GM12878 (cell line): ENCODE data around the gene HRH2. TPM values are rescaled to one million over a fixed set of nuclear protein-coding genes. Genes with fewer than 3 reads are reported as not detected.

Source experiments
- ATAC-seq: fragments of 200-7000 bp; cut with Tn5 transposase; 3 replicates; pipeline ENCODE4 v1.9.1; 2020; ENCODE audit warnings: mild to moderate bottlenecking, moderate library complexity
- BruUV-seq: library from RNA; stranded (reverse); fragments of 400-500 nt; replicated peaks from 2 replicates; lab custom pipeline; 2021; lab: Mats Ljungman, UMichigan
- CTCF ChIA-PET: fragments of 300-600 bp; sonication (Branson Sonifier 250); formaldehyde crosslinking; extraction: SDS; loops from one replicate; lab custom pipeline; 2021; ENCODE audit warnings: inconsistent platforms; lab: Yijun Ruan, JAX
- POLR2A ChIA-PET: fragments of 350-600 bp; formaldehyde crosslinking; extraction: SDS; loops from one replicate; lab custom pipeline; 2021; ENCODE audit warnings: inconsistent platforms; lab: Charles Lee
- RAD21 ChIA-PET: fragments of 300-600 bp; sonication (Branson Sonifier 250); formaldehyde crosslinking; loops from one replicate; lab custom pipeline; 2023; ENCODE audit warnings: antibody characterized with exemption; ENCODE audit not compliant: unreplicated experiment; lab: Charles Lee
- SMC1A ChIA-PET: fragments of 300-600 bp; sonication (Branson Sonifier 250); formaldehyde crosslinking; loops from one replicate; lab custom pipeline; 2023; ENCODE audit not compliant: unreplicated experiment, uncharacterized antibody; lab: Charles Lee
- DNase-seq: peaks from one replicate; pipeline ENCODE4 v3.0.0-alpha.2; 2011; ENCODE audit warnings: low read depth, low spot score
- FAIRE-seq: peaks from 3 replicates; lab custom pipeline; 2011; peaks lifted over from hg19 to GRCh38; lab: Jason Lieb, UNC
- H2AFZ ChIP-seq: 2 replicates; pipeline ENCODE4 v1.6.0; 2011; ENCODE audit warnings: low read depth, low read length, control low read depth; ENCODE audit not compliant: control insufficient read depth
- H3K27ac ChIP-seq: 2 replicates; pipeline ENCODE4 v1.5.1; 2011; ENCODE audit warnings: control low read depth; ENCODE audit not compliant: control insufficient read depth, insufficient read depth
- H3K27me3 ChIP-seq, 2 experiments: replicated peaks in 1 of 2; 2 replicates each; pipeline versions ENCODE4 v1.6.0 to v1.6.1; 2011; ENCODE audit warnings: low read length in 1 of 2; ENCODE audit not compliant: control insufficient read depth in 2 of 2, insufficient read depth in 2 of 2
- H3K36me3 ChIP-seq, 2 experiments: 2 replicates each; pipeline ENCODE4 v1.5.1; 2011; ENCODE audit warnings: low read length in 1 of 2; ENCODE audit not compliant: control insufficient read depth in 2 of 2, insufficient read depth in 2 of 2
- H3K4me1 ChIP-seq: 2 replicates; pipeline ENCODE4 v1.6.1; 2011; ENCODE audit warnings: mild to moderate bottlenecking, low read length, moderate library complexity, mixed read lengths; ENCODE audit not compliant: control insufficient read depth, insufficient read depth
- H3K4me2 ChIP-seq: 2 replicates; pipeline ENCODE4 v1.6.0; 2011; ENCODE audit warnings: control low read depth; ENCODE audit not compliant: control insufficient read depth, insufficient read depth
- H3K4me3 ChIP-seq: fragments of 200-600 bp; sonication (generic); 2 replicates; pipeline ENCODE4 v1.5.1; 2016
- H3K79me2 ChIP-seq: 2 replicates; pipeline ENCODE4 v1.6.0; 2011; ENCODE audit warnings: low read length; ENCODE audit not compliant: control insufficient read depth, insufficient read depth
- H3K9ac ChIP-seq: 2 replicates; pipeline ENCODE4 v1.8.0; 2011; ENCODE audit warnings: low read length, control low read depth, mixed read lengths; ENCODE audit not compliant: control insufficient read depth, insufficient read depth
- H3K9me3 ChIP-seq: replicated peaks from 3 replicates; pipeline ENCODE4 v1.5.1; 2011; ENCODE audit warnings: mild to moderate bottlenecking, low read length; ENCODE audit not compliant: control insufficient read depth, insufficient read depth
- H4K20me1 ChIP-seq: 2 replicates; pipeline ENCODE4 v1.6.0; 2011; ENCODE audit not compliant: control insufficient read depth, insufficient read depth
- BACH1 ChIP-seq: fragments of 450-650 bp; IDR thresholded peaks from 2 replicates; pipeline ENCODE4 v1.6.1; 2017; ENCODE audit warnings: mild to moderate bottlenecking, borderline replicate concordance
- BCL11A ChIP-seq: IDR thresholded peaks from 2 replicates; pipeline ENCODE4 v1.6.1; 2011; ENCODE audit warnings: low read depth, low read length
- CHD1 ChIP-seq: IDR thresholded peaks from 2 replicates; pipeline ENCODE4 v1.6.1; 2012; ENCODE audit warnings: low read depth, low read length, improper control_type of control experiment
- HCFC1 ChIP-seq: fragments of 150-350 bp; IDR thresholded peaks from 2 replicates; pipeline ENCODE4 v1.6.1; 2014; ENCODE audit warnings: low read length
- KAT2A ChIP-seq: conservative IDR thresholded peaks from 2 replicates; pipeline ENCODE4 v1.6.1; 2011; ENCODE audit warnings: low read depth, low read length; ENCODE audit not compliant: control insufficient read depth
- MTA2 ChIP-seq: fragments of 450-650 bp; IDR thresholded peaks from 2 replicates; pipeline ENCODE4 v1.6.1; 2016; ENCODE audit warnings: low read depth, mild to moderate bottlenecking, moderate library complexity
- ZBED1 ChIP-seq: IDR thresholded peaks from 2 replicates; pipeline ENCODE4 v1.6.1; 2016; ENCODE audit warnings: borderline replicate concordance
- ZNF384 ChIP-seq: IDR thresholded peaks from 2 replicates; pipeline ENCODE4 v1.6.1; 2012; ENCODE audit warnings: low read depth, mild to moderate bottlenecking, low read length, improper control_type of control experiment, borderline replicate concordance
- WGBS: methylation state at CpG from one replicate; pipeline ENCODE4 v1.1.6; 2016; ENCODE audit warnings: low lambda C conversion rate; ENCODE audit not compliant: insufficient replicate concordance, insufficient coverage; ENCODE audit errors: missing lambda C conversion rate; 5-methylcytosine and 5-hydroxymethylcytosine counted together
- in situ Hi-C: fragments of 300-500 bp; cut with MboI; formaldehyde crosslinking; loops from 9 replicates; pipeline ENCODE4 v1.14.3; 2018; ENCODE audit warnings: mixed read lengths
- intact Hi-C: fragments of 100-400 bp; cut with micrococcal nuclease; formaldehyde crosslinking; loops from one replicate; pipeline ENCODE4 v1.14.2; 2022; ENCODE audit not compliant: unreplicated experiment
- polyA plus RNA-seq, 11 experiments: library from polyadenylated mRNA; depleted of rRNA in 4 of 11; unstranded in 6 of 11; stranded (reverse) in 5 of 11; fragments of >200 nt; fragmentation: Nextera tagmentation in 4 of 11; fragmentation: Illumina TruSeq in 1 of 11; extraction: Ambion mirVana in 4 of 11; extraction: Trizol in 1 of 11; gene quantifications; 1 replicate in 1 of 11; 2 replicates in 10 of 11; pipeline versions ENCODE4 v1.2.1 to v1.2.3, GENCODE V29; 2011 to 2016; ENCODE audit warnings: inconsistent platforms in 2 of 11, missing spikeins in 2 of 11, low read depth in 1 of 11
- total RNA-seq, 4 experiments: library from RNA; depleted of rRNA in 3 of 4; stranded (reverse); fragments of >200 nt in 3 of 4; fragmentation: Illumina TruSeq in 1 of 4; extraction: Trizol in 1 of 4; gene quantifications; 2 replicates each; pipeline versions ENCODE4 v1.2.1 to v1.2.3, GENCODE V29; 2013 to 2021
- TF ChIP-seq, protein P1 (sequence below): fragments of 450-650 bp; formaldehyde crosslinking; IDR thresholded peaks from 2 replicates; pipeline ENCODE4 v1.4.0; 2020; ENCODE audit warnings: mild to moderate bottlenecking, moderate library complexity
- TF ChIP-seq, protein P2 (sequence below): IDR thresholded peaks from 2 replicates; pipeline ENCODE4 v1.6.1; 2011; ENCODE audit warnings: low read depth, low read length, improper control_type of control experiment, borderline replicate concordance
- TF ChIP-seq, protein P3 (sequence below): fragments of 450-650 bp; IDR thresholded peaks from 2 replicates; pipeline ENCODE4 v1.6.1; 2014; ENCODE audit warnings: mild to moderate bottlenecking
- TF ChIP-seq, protein P4 (sequence below): IDR thresholded peaks from 2 replicates; pipeline ENCODE4 v1.6.1; 2011; ENCODE audit warnings: mild to moderate bottlenecking, low read depth, low read length, moderate library complexity; ENCODE audit not compliant: insufficient replicate concordance

Gene HRH2
- total and polyA plus RNA-seq, 10 of the 15 experiments (the other 5 are each of a cell fraction or from before 2014, with no cell fraction given) = 0.01 to 0.05 (median 0.03) TPM; not detected in 7

DNA sequence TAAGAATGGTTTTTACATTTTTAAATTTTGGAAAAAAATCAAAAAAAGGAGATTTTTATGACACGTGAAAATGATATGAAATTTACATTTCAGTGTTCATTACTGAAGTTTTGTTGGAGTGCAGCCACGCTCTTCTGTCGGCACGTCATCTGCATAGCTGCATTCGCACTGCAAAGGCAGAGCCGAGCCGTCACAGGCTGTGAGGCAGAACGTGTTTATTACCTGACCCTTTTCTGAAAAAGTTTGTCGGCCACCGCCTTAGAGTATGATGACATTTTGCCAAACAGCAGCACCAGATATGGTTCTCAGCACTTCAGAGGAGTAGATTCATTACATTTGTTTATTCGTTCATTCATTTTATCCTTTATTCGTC lies 24.1 kb downstream of the HRH2 start (continued):
- TF ChIP-seq ZNF384 (no peak), CHD1 (no peak)
- TF ChIP-seq, protein P1, sequence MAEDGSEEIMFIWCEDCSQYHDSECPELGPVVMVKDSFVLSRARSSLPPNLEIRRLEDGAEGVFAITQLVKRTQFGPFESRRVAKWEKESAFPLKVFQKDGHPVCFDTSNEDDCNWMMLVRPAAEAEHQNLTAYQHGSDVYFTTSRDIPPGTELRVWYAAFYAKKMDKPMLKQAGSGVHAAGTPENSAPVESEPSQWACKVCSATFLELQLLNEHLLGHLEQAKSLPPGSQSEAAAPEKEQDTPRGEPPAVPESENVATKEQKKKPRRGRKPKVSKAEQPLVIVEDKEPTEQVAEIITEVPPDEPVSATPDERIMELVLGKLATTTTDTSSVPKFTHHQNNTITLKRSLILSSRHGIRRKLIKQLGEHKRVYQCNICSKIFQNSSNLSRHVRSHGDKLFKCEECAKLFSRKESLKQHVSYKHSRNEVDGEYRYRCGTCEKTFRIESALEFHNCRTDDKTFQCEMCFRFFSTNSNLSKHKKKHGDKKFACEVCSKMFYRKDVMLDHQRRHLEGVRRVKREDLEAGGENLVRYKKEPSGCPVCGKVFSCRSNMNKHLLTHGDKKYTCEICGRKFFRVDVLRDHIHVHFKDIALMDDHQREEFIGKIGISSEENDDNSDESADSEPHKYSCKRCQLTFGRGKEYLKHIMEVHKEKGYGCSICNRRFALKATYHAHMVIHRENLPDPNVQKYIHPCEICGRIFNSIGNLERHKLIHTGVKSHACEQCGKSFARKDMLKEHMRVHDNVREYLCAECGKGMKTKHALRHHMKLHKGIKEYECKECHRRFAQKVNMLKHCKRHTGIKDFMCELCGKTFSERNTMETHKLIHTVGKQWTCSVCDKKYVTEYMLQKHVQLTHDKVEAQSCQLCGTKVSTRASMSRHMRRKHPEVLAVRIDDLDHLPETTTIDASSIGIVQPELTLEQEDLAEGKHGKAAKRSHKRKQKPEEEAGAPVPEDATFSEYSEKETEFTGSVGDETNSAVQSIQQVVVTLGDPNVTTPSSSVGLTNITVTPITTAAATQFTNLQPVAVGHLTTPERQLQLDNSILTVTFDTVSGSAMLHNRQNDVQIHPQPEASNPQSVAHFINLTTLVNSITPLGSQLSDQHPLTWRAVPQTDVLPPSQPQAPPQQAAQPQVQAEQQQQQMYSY = no peak
- TF ChIP-seq, protein P2, sequence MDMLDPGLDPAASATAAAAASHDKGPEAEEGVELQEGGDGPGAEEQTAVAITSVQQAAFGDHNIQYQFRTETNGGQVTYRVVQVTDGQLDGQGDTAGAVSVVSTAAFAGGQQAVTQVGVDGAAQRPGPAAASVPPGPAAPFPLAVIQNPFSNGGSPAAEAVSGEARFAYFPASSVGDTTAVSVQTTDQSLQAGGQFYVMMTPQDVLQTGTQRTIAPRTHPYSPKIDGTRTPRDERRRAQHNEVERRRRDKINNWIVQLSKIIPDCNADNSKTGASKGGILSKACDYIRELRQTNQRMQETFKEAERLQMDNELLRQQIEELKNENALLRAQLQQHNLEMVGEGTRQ = no peak
- TF ChIP-seq, protein P3, sequence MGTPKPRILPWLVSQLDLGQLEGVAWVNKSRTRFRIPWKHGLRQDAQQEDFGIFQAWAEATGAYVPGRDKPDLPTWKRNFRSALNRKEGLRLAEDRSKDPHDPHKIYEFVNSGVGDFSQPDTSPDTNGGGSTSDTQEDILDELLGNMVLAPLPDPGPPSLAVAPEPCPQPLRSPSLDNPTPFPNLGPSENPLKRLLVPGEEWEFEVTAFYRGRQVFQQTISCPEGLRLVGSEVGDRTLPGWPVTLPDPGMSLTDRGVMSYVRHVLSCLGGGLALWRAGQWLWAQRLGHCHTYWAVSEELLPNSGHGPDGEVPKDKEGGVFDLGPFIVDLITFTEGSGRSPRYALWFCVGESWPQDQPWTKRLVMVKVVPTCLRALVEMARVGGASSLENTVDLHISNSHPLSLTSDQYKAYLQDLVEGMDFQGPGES = no peak

DNA sequence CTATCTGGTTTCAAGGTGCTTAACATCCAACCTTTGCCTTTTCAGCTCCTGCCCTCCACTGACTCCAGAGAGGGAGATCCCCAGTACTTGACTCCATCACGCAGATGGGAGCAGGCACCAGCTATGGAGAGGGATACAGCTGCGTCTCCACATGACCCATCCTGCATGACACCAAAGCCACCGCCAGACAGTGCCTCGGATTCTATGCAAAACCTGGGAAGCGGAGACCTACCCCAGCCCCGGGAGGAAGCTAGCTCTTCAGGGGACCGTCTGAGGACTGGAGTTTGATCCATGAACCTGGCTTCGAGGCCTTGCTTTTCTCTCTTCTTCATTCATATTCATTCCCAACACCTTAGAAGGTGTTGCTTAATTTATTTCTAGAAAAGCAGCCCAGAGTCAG lies 24.8 kb downstream of the HRH2 start:
- ChIA-PET SMC1A (no interaction called here), RAD21 (no interaction called here), CTCF (no interaction called here), POLR2A (no interaction called here)
- H3K9me3 ChIP-seq = no peaks in the 10 kb centered on the region
- in situ Hi-C loops = no loop called here
- FAIRE-seq (no peak), DNase-seq (no peak), ATAC-seq (no peak)
- H3K27me3 ChIP-seq = no peaks in the 10 kb centered on the region; a peak in 1 of 4 replicates
- no peak overlapping the region for H3K4me3 ChIP-seq
- no peak overlapping the region for H3K9ac ChIP-seq
- no peaks in the 10 kb centered on the region for H3K79me2 ChIP-seq
- BruUV-seq = no TSS peak
- H3K4me1 ChIP-seq = no peaks in the 10 kb centered on the region
- H3K4me2 ChIP-seq = no peak overlapping the region
- H3K36me3 ChIP-seq = no peaks in the 10 kb centered on the region
- no peak for TF ChIP-seq ZBED1
- no peak for TF ChIP-seq HCFC1
- TF ChIP-seq, protein P4, sequence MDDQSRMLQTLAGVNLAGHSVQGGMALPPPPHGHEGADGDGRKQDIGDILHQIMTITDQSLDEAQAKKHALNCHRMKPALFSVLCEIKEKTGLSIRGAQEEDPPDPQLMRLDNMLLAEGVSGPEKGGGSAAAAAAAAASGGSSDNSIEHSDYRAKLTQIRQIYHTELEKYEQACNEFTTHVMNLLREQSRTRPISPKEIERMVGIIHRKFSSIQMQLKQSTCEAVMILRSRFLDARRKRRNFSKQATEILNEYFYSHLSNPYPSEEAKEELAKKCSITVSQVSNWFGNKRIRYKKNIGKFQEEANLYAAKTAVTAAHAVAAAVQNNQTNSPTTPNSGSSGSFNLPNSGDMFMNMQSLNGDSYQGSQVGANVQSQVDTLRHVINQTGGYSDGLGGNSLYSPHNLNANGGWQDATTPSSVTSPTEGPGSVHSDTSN = no peak
- TF ChIP-seq KAT2A = no peak
- TF ChIP-seq BACH1 = no peak
- TF ChIP-seq MTA2 = no peak
- no peak for TF ChIP-seq BCL11A
- no peak overlapping the region for H2AFZ ChIP-seq
- intact Hi-C loops = no loop called here
- WGBS = 19% methylated on average over 8 of the region's 8 CpGs
- no peak overlapping the region for H3K27ac ChIP-seq
- no peaks in the 10 kb centered on the region for H4K20me1 ChIP-seq
